Hepatic stellate cell (primary cell): ENCODE measurements around the gene NCOR1.
"Not testable (repeated sequence)": the region's sequence is repeated elsewhere in the genome, so short reads cannot be mapped to it uniquely, and the experiment has no call there.

ENCODE experiments used
- DNase-seq: peaks from one replicate; pipeline ENCODE4 v3.0.0; 2011; ENCODE audit warnings: low spot score

Gene NCOR1

DNA sequence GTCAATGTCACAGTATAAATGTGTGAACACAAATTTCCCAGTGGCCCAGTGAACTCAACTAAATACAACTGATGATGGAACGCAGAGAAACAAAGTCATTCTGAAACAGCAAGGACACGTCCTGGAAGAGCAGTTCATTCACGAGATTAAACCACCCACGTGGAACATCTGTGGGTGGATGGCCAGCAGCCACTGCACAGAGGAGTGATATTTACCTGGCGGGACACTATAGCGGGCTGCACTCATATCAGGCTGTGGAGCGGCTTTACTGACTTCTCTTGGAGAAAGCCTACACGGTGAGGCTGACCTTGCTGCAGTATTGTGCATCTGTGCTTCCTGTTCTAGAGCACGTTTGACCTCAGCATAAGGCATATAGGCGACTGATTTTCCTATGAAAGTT, 128.4 kb downstream of the NCOR1 start:
- no peak for DNase-seq

DNA sequence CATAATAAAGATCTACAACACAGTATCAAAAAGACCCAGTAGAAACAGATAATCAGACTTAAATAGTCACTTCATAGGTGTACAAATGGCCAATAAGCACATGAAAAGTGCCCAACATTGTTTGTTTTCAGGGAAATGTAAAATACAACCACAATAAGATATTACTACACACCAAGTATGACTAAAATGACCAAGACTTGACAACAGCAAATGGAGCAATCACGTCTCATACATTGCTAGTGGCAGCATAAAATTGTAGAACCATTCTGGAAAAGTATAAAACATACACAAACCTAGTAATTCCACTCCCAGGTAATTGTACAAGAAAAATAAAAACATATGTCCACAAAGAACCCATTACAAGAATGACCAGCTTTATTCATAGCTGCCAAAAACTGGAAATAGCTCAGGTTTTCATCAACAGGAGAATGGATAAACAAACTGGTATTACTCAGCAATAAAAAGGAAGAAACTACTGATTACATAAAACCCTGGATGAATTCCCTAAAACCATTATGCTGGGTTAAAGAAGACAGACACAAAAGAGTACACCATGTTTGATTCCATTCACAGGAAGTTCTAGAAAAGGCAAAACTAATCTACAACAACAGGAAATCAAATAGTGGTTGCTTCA, 130.2 kb downstream of the NCOR1 start:
- no peak for DNase-seq

DNA sequence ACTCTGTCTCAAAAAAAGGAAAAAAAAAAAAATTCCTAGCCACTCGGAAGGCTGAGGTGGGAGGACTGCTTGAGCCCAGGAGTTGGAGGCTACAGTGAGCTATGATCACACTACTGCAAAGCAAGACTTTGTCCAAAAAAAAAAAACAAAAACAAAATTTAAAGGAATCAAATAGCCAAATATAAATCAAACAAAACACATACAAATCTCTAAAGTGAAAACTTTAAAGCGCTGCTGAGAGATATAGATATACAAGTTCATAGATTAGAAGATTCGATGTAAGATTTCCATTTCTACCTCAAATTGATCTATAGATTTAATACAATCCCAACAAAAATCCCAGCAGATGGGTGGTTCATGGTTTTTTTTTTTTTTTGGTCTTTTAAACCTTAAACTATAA, 132.1 kb downstream of the NCOR1 start:
- DNase-seq, result no peak

DNA sequence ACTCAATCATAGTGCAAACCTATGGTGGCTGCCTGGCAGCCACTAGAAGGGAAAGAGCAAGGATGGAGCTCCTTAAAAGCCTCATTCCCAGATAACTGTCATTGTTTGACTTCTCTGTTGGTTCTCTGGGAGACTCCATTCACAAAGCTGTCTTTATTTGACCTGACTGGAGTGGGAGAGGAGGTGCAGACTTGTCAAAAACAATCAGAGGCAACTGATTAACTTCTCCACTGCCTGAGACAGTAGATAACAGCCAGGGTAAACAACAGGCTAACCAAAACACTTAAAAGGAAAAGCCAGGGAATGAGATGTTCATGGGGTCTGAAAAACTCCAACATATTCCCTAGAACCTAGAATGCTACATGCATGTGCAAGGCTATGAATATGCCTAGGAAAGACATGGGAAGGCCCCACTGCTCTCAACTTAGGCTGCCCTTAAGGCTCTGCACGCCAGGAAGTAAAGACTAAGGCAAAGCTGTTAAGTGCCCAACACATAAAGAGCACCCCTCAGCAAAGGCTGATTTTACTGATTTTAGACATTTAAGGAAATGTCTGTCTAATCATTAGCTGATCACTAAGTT, 133.7 kb downstream of the NCOR1 start:
- no peak for DNase-seq

GRCh38 chr17:16080366-16080765, 135.0 kb downstream of the NCOR1 start:
- no peak for DNase-seq

GRCh38 chr17:16075949-16076348, 139.4 kb downstream of the NCOR1 start:
- DNase-seq, result no peak

GRCh38 chr17:16074423-16074822, 140.9 kb downstream of the NCOR1 start:
- no peak for DNase-seq

DNA sequence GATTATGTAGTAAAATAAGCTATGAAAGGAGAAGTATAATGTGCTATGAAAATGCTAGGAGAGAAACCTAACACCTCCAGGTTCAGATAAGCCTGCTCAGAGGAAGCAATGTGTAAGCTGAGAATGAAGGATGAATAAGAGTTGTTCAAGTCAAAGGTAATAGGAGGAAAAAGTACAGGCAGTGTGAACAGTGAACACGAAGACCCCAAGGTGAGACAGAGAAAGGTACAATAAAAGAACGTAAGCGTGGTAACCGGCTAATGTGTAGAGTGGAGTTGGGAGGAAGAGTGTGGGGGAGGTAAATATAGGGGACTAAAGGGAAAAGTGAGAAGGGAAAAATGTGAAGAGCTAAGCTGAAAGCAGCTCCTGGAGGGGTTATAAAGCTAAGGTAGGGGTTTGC, 141.5 kb downstream of the NCOR1 start:
- no peak for DNase-seq

DNA sequence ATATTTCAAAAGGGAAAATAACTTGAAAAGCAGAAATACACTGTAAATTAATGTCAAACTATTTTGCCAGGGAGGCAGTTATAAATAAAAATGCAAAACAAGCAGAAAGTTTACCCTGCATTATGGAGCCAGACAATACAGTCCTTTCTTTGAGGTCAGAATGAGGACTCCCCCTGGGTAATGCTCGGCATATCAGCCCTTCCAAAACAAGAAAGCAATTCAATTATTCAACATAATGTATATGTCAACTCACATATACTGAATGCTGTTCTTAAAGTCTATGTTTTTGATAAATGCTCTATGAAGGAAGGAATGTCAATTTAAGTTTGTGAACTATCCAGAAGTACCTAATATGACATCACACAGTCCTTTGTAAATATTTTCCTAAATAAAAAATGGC, 143.3 kb downstream of the NCOR1 start:
- DNase-seq, result no peak

GRCh38 chr17:16068323-16068722, 147.0 kb downstream of the NCOR1 start:
- no peak for DNase-seq

DNA sequence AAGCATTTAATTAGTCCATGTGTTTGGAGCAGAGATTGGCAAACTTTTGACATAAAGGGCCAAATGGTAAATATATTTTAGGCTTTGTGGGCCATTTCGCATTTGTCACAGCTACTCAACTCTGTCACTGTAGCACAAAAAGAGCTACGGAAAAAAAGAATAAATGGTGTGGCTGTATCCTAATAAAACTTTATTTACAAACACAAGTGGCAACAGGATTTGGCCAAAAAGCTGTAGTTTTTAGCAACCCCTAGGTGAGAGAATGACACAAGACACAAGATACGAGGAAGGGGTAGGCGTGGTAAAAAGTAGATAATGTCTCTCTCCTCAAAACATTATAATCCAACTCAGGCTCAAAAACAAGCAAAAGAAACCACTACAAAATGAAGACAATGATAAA, 149.2 kb downstream of the NCOR1 start:
- no peak for DNase-seq

- no peak for DNase-seq
Observed at GRCh38 chr17:16061631-16062030, 153.7 kb downstream of the NCOR1 start.

GRCh38 chr17:16055139-16055538, 160.2 kb downstream of the NCOR1 start:
- not testable (repeated sequence) for DNase-seq

DNA sequence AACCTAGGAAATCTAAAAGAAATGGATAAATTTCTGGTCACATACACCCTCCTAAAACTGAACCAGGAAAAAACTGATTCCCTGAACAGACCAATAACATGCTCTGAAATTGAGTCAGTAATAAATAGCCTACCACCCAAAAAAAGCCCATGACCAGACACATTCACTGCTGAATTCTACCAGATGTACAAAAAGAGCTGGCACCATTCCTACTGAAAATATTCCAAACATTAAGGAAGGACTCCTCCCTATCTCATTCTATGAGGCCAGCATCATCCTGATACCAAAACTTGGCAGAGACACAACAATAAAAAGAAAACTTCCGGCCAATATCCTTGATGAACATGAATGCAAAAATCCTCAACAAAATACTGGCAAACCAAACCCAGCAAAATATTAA, 162.8 kb downstream of the NCOR1 start:
- DNase-seq, result no peak

DNA sequence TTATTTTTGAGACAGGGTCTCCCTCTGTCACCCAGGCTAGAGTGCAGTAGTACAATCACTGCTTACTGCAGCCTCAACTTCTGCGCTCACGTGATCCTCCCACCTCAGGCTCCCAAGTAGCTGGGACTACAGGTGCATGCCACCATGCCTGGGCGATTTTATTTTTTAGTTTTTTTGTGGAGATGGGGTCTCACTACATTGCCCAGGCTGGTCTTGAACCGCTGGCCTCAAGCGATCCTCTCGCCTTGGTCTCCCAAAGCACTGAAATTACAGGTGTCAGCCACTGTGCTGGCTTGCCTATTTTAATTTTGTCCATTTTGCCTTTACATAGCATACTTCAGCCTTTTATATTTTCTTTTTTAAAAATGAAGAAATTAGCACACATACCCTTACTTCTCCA, 164.5 kb downstream of the NCOR1 start:
- no peak for DNase-seq

GRCh38 chr17:16048811-16049449, 166.4 kb downstream of the NCOR1 start:
- DNase-seq, result no peak

DNA sequence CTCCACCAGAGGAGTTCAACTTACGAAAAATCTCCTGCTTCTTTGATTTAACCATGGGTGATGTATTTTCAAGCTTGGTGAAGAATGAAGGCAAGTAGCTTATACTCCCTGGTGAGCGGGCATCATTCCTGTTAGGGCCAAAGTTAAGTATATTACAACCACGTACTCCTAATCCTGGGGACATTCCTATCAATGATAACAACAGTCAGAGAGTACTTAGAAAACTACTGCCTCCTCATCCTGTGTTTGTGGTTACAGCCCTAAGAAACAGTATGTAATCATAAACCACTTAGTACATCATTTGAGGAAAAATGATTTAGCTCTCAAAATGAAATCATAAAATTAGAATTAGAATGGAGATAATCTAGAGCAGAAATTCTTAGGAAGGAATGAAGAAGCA, 168.4 kb downstream of the NCOR1 start:
- no peak for DNase-seq

GRCh38 chr17:16044487-16044886, 170.8 kb downstream of the NCOR1 start:
- no peak for DNase-seq

- DNase-seq, result peak; percentile 13
Observed at GRCh38 chr17:16040710-16041251, 174.6 kb downstream of the NCOR1 start.

- no peak for DNase-seq
Observed at GRCh38 chr17:16037636-16038035, 177.7 kb downstream of the NCOR1 start.

- no peak for DNase-seq
Observed at GRCh38 chr17:16036261-16036660, 179.1 kb downstream of the NCOR1 start.

DNA sequence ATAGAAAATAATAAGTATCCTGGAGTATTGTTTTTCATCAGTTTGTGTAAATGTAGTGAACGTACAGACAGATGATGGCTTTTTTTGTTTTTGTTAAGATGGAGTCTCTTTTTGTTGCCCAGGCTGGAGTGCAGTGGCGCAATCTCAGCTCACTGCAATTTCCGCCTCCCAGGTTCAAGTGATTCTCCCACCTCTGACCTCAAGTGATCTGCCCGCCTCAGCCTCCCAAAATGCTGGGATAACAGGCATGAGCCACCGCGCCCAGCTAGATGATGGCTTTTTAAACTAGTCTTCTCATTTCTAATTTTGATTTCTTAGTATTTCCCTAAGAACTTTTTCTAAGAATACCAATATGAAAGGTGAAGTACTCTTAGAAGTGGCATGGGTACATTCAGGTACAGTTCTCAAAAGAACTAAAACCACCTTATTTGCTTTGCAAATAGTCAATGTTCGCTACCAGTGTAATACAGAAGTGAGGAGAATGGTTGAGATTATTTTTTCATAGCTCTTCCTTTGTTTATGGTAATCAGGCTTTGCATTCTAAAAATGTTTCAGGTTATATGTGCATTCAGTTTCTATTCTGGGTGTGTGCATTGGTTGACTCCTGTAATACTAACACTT, 181.5 kb downstream of the NCOR1 start:
- DNase-seq, result no peak
